SK-N-SH (cell line): ENCODE results near the gene NAV1. TPM values are rescaled to one million over a fixed set of nuclear protein-coding genes. Genes with fewer than 3 reads are reported as not detected.
A peak's percentile ranks its signal among the peaks of the same experiment; 100 is the strongest.

Source experiments
- CHD2 ChIP-seq: fragments of 150-350 bp; IDR thresholded peaks from 2 replicates; pipeline ENCODE4 v1.6.1; 2018; ENCODE audit warnings: low read length; ENCODE audit not compliant: partially characterized antibody
- ELF1 ChIP-seq: IDR thresholded peaks from 2 replicates; pipeline ENCODE4 v1.4.0; 2012
- EZH2phosphoT487 ChIP-seq: fragments of 200-600 bp; sonication (generic); IDR thresholded peaks from 2 replicates; pipeline ENCODE4 v1.6.1; 2017; ENCODE audit warnings: low read depth, mixed run types, mild to moderate bottlenecking, antibody characterized with exemption, moderate library complexity, borderline replicate concordance
- FOXJ3 ChIP-seq: sonication (generic); formaldehyde crosslinking; IDR thresholded peaks from 2 replicates; pipeline ENCODE4 v1.5.1; 2020; ENCODE audit warnings: mild to moderate bottlenecking, missing genetic modification reagents
- FOXM1 ChIP-seq: IDR thresholded peaks from 2 replicates; pipeline ENCODE4 v1.4.0; 2012; ENCODE audit warnings: low read depth, mild to moderate bottlenecking
- GABPA ChIP-seq: IDR thresholded peaks from 2 replicates; pipeline ENCODE4 v1.4.0; 2012; ENCODE audit warnings: low read depth, mild to moderate bottlenecking
- GATA2 ChIP-seq: sonication (generic); formaldehyde crosslinking; IDR thresholded peaks from 2 replicates; pipeline ENCODE4 v1.5.0; 2020; ENCODE audit warnings: mild to moderate bottlenecking, missing genetic modification reagents
- MEF2A ChIP-seq: IDR thresholded peaks from 2 replicates; pipeline ENCODE4 v1.4.0; 2012; ENCODE audit warnings: low read depth, borderline replicate concordance
- MXI1 ChIP-seq: IDR thresholded peaks from 2 replicates; pipeline ENCODE4 v1.6.1; 2012; ENCODE audit warnings: mild to moderate bottlenecking, low read depth, low read length, improper control_type of control experiment
- NFIC ChIP-seq: IDR thresholded peaks from 2 replicates; pipeline ENCODE4 v1.4.0; 2012; ENCODE audit warnings: borderline replicate concordance
- NRF1 ChIP-seq: IDR thresholded peaks from 2 replicates; pipeline ENCODE4 v1.6.1; 2012; ENCODE audit warnings: low read depth, mild to moderate bottlenecking, low read length
- POLR2AphosphoS5 ChIP-seq: IDR thresholded peaks from 2 replicates; pipeline ENCODE4 v1.6.1; 2012; ENCODE audit warnings: low read depth, low read length
- RAD21 ChIP-seq: IDR thresholded peaks from 2 replicates; pipeline ENCODE4 v1.6.1; 2012; ENCODE audit warnings: mild to moderate bottlenecking, low read length
- REST ChIP-seq: IDR thresholded peaks from 2 replicates; pipeline ENCODE4 v1.6.1; 2012; ENCODE audit warnings: mild to moderate bottlenecking, low read depth, low read length, moderate library complexity
- RFX5 ChIP-seq: IDR thresholded peaks from 2 replicates; pipeline ENCODE4 v1.6.1; 2012; ENCODE audit warnings: mild to moderate bottlenecking, improper control_type of control experiment, low read length
- SIN3A ChIP-seq: IDR thresholded peaks from 2 replicates; pipeline ENCODE4 v1.6.1; 2012; ENCODE audit warnings: low read depth, mild to moderate bottlenecking, low read length, moderate library complexity, borderline replicate concordance
- SMC3 ChIP-seq: IDR thresholded peaks from 2 replicates; pipeline ENCODE4 v1.6.1; 2012; ENCODE audit warnings: low read depth, low read length, improper control_type of control experiment
- TAF1 ChIP-seq: IDR thresholded peaks from 2 replicates; pipeline ENCODE4 v1.6.1; 2012; ENCODE audit warnings: low read depth, mild to moderate bottlenecking, low read length, moderate library complexity, borderline replicate concordance
- TCF12 ChIP-seq: IDR thresholded peaks from 2 replicates; pipeline ENCODE4 v1.4.0; 2012
- TEAD4 ChIP-seq: IDR thresholded peaks from 2 replicates; pipeline ENCODE4 v1.4.0; 2012; ENCODE audit warnings: mild to moderate bottlenecking, borderline replicate concordance; ENCODE audit not compliant: insufficient read depth
- USF1 ChIP-seq: IDR thresholded peaks from 2 replicates; pipeline ENCODE4 v1.4.0; 2012; ENCODE audit warnings: low read depth, borderline replicate concordance
- polyA plus RNA-seq, 3 experiments: library from polyadenylated mRNA; depleted of rRNA; stranded (reverse); fragments of >200 nt; gene quantifications; 2 replicates each; pipeline ENCODE4 v1.2.3, GENCODE V29; 2012
- TF ChIP-seq, protein P1 (sequence below): fragments of 150-350 bp; IDR thresholded peaks from 2 replicates; pipeline ENCODE4 v1.6.1; 2016; ENCODE audit warnings: mild to moderate bottlenecking, low read depth, low read length
- TF ChIP-seq, protein P2 (sequence below): IDR thresholded peaks from 2 replicates; pipeline ENCODE4 v1.4.0; 2012; ENCODE audit warnings: low read depth

Gene NAV1
- polyA plus RNA-seq, 1 of the 3 experiments (the other 2 are of a cell fraction), result 16.1 TPM

GRCh38 chr1:201530741-201531531 is 8.0 kb upstream of the NAV1 start (continued):
- no peak for TF ChIP-seq EZH2phosphoT487
- no peak for TF ChIP-seq GABPA
- TF ChIP-seq FOXM1, result no peak
- TF ChIP-seq, protein P1, sequence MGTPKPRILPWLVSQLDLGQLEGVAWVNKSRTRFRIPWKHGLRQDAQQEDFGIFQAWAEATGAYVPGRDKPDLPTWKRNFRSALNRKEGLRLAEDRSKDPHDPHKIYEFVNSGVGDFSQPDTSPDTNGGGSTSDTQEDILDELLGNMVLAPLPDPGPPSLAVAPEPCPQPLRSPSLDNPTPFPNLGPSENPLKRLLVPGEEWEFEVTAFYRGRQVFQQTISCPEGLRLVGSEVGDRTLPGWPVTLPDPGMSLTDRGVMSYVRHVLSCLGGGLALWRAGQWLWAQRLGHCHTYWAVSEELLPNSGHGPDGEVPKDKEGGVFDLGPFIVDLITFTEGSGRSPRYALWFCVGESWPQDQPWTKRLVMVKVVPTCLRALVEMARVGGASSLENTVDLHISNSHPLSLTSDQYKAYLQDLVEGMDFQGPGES, result no peak
- TF ChIP-seq FOXJ3, result no peak
- TF ChIP-seq RAD21, result peak; percentile 93
- TF ChIP-seq, protein P2, sequence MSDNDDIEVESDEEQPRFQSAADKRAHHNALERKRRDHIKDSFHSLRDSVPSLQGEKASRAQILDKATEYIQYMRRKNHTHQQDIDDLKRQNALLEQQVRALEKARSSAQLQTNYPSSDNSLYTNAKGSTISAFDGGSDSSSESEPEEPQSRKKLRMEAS, result peak; percentile 95
- no peak for TF ChIP-seq USF1
- TF ChIP-seq RFX5, result no peak
- no peak for TF ChIP-seq REST
- peak; percentile 12; the same call in 1 of the 2 replicates for TF ChIP-seq NFIC
- TF ChIP-seq ELF1, result no peak
- no peak for TF ChIP-seq CHD2
- TF ChIP-seq TEAD4, result no peak
- peak; percentile 88; the same call in 1 of the 2 replicates for TF ChIP-seq MXI1
- no peak for TF ChIP-seq GATA2 (CRISPR knock-in tag)
- TF ChIP-seq SMC3, result peak; percentile 78
- TF ChIP-seq TCF12, result peak; percentile 75; the same call in 1 of the 2 replicates
- TF ChIP-seq NRF1, result no peak
- TF ChIP-seq POLR2AphosphoS5, result no peak
- TF ChIP-seq SIN3A, result 0 out of 2 replicates have a peak, but pooled peaks have one; percentile 66
- TF ChIP-seq TAF1, result no peak
- TF ChIP-seq MEF2A, result no peak
- TF ChIP-seq, all 33 proteins: peak for 8
